ENCODE data around the gene AFF1. TPM values are rescaled to one million over a fixed set of nuclear protein-coding genes. Genes with fewer than 3 reads are reported as not detected.

Gene AFF1
- total and polyA plus RNA-seq, 2 of the 4 experiments (the other 2 are of a cell fraction): 7.0 to 9.6 TPM

DNA sequence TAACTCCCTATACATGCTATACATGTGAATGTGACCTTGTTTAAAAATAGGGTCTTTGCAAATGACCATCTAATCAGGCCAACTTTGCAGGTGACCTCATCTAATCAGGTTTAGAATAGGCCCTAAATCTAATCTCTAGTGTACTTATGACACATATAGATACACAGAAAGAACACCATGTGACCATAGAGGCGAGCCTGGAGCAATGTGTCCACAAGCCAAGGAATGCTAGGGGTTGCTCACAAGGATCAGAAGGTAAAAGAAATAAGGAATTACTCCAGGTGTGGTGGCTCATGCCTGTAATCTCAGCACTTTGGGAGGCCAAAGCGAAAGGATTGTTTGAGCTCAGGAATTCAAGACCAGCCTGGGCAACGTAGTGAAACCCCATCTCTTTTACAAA, 32.9 kb upstream of the AFF1 start:
- POLR2A ChIA-PET (ENCODE audit: unreplicated experiment): no interaction called here
- CTCF ChIA-PET: no interaction called here

More for the DNA sequence above, 32.9 kb upstream of the AFF1 start:
- Histone ChIP-seq H3K18ac (ENCODE audit: low read depth, low read length) (no peak overlapping the region), H3K9me1 (ENCODE audit: insufficient read depth, low read length) (no peaks in the 10 kb centered on the region), H2BK15ac (ENCODE audit: low read depth, low read length) (no peak overlapping the region), H2AK5ac (ENCODE audit: low read depth, low read length) (no peak overlapping the region), H3K9me3 (ENCODE audit: control insufficient read depth, insufficient read depth, low read length) (no peaks in the 10 kb centered on the region; the same call in 1 of the 2 replicates), H3K23ac (ENCODE audit: low read depth, low read length) (no peak overlapping the region), H4K91ac (ENCODE audit: insufficient read depth, low read depth, low read length) (no peak overlapping the region), H3K36me3 (ENCODE audit: control insufficient read depth, insufficient read depth, low read length) (no peaks in the 10 kb centered on the region), H4K8ac (ENCODE audit: low read depth in 2 of 2, low read length in 2 of 2) (no peak overlapping the region), H2AFZ (replicated peaks; ENCODE audit: low read length, poor library complexity) (no peak overlapping the region), H4K20me1 (ENCODE audit: insufficient read depth, low read length) (no peaks in the 10 kb centered on the region), H3K9ac (ENCODE audit: low read depth, low read length) (no peak overlapping the region), H3K4me1 (ENCODE audit: control insufficient read depth, insufficient read depth, low read length) (no peaks in the 10 kb centered on the region), H2BK120ac (ENCODE audit: low read depth, low read length) (no peak overlapping the region), H3K4me3 (ENCODE audit: insufficient read depth, low read depth, low read length) (no peak overlapping the region), H3K27me3 (ENCODE audit: control insufficient read depth, insufficient read depth, low read length) (no peaks in the 10 kb centered on the region), H3K4ac (ENCODE audit: low read depth, low read length) (no peak overlapping the region), H3K14ac (replicated peaks; ENCODE audit: low read depth, low read length) (no peak overlapping the region), H2BK20ac (ENCODE audit: low read depth, low read length) (no peak overlapping the region), H3K27ac (ENCODE audit: insufficient read depth, low read length) (no peak overlapping the region), H3K56ac (ENCODE audit: extremely low read depth, insufficient read depth, low read length) (no peak overlapping the region), H2AK9ac (replicated peaks; ENCODE audit: low read depth, low read length, poor library complexity) (no peak overlapping the region), H4K5ac (ENCODE audit: low read depth, low read length) (no peak overlapping the region), H3K79me1 (ENCODE audit: low read depth in 1 of 2, low read length in 2 of 2) (no peaks in the 10 kb centered on the region), H3K4me2 (ENCODE audit: low read depth, low read length) (no peak overlapping the region), H2BK5ac (ENCODE audit: low read depth, low read length, poor library complexity, severe bottlenecking) (no peak overlapping the region)
- ATAC-seq (ENCODE audit: low read depth): no peak
- in situ Hi-C loops (cut with MboI; ENCODE audit: low sequenced_read_pairs) (loop anchor here (25.0 kb wide), 1 partner anchor 560 kb away; no protein-coding TSS in a partner anchor), intact Hi-C loops (cut with micrococcal nuclease) (no loop called here), dilution Hi-C loops (cut with HindIII; ENCODE audit: low sequenced_read_pairs, unreplicated experiment) (no loop called here)
- DNase-seq: no peak
- no CpG with 5 or more reads among the region's 3 CpGs for WGBS, 2 experiments (ENCODE audit: extremely low coverage in 2 of 2, insufficient read length in 1 of 2)
- no TSS peak for BruUV-seq (replicated peaks)
- TF ChIP-seq BHLHE40 (IDR thresholded peaks at IDR 0.05; ENCODE audit: low read depth, low read length): no peak
- TF ChIP-seq MAFK (IDR thresholded peaks at IDR 0.05; ENCODE audit: low read depth, low read length): no peak
- TF ChIP-seq CEBPB (IDR thresholded peaks at IDR 0.05; ENCODE audit: low read depth, low read length): no peak
- TF ChIP-seq CHD1 (IDR thresholded peaks at IDR 0.05; ENCODE audit: low read depth, low read length): no peak
- no peak for TF ChIP-seq RAD21 (IDR thresholded peaks at IDR 0.05; ENCODE audit: low read length)
- no peak for TF ChIP-seq SMC3 (IDR thresholded peaks at IDR 0.05; ENCODE audit: low read depth, low read length)
- TF ChIP-seq, protein P1, sequence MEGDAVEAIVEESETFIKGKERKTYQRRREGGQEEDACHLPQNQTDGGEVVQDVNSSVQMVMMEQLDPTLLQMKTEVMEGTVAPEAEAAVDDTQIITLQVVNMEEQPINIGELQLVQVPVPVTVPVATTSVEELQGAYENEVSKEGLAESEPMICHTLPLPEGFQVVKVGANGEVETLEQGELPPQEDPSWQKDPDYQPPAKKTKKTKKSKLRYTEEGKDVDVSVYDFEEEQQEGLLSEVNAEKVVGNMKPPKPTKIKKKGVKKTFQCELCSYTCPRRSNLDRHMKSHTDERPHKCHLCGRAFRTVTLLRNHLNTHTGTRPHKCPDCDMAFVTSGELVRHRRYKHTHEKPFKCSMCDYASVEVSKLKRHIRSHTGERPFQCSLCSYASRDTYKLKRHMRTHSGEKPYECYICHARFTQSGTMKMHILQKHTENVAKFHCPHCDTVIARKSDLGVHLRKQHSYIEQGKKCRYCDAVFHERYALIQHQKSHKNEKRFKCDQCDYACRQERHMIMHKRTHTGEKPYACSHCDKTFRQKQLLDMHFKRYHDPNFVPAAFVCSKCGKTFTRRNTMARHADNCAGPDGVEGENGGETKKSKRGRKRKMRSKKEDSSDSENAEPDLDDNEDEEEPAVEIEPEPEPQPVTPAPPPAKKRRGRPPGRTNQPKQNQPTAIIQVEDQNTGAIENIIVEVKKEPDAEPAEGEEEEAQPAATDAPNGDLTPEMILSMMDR (conservative IDR thresholded peaks at IDR 0.05; ENCODE audit: low read depth, low read length): no peak
- TF ChIP-seq, protein P2, sequence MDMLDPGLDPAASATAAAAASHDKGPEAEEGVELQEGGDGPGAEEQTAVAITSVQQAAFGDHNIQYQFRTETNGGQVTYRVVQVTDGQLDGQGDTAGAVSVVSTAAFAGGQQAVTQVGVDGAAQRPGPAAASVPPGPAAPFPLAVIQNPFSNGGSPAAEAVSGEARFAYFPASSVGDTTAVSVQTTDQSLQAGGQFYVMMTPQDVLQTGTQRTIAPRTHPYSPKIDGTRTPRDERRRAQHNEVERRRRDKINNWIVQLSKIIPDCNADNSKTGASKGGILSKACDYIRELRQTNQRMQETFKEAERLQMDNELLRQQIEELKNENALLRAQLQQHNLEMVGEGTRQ (IDR thresholded peaks at IDR 0.05; ENCODE audit: low read depth, low read length): no peak
- TF ChIP-seq POLR2A (IDR thresholded peaks at IDR 0.05; ENCODE audit: low read depth, low read length): no peak
- no peak for TF ChIP-seq RCOR1 (IDR thresholded peaks at IDR 0.05; ENCODE audit: insufficient replicate concordance, low read length)
- TF ChIP-seq, protein P3, sequence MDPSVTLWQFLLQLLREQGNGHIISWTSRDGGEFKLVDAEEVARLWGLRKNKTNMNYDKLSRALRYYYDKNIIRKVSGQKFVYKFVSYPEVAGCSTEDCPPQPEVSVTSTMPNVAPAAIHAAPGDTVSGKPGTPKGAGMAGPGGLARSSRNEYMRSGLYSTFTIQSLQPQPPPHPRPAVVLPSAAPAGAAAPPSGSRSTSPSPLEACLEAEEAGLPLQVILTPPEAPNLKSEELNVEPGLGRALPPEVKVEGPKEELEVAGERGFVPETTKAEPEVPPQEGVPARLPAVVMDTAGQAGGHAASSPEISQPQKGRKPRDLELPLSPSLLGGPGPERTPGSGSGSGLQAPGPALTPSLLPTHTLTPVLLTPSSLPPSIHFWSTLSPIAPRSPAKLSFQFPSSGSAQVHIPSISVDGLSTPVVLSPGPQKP (IDR thresholded peaks at IDR 0.05; ENCODE audit: borderline replicate concordance, low read depth, low read length): no peak
- no peak for TF ChIP-seq RFX5 (IDR thresholded peaks at IDR 0.05; ENCODE audit: low read depth, low read length)

Measured in IMR-90 (cell line).